ENCODE measurements around the gene KLK6. TPM values are rescaled to one million over a fixed set of nuclear protein-coding genes. Genes with fewer than 3 reads are reported as not detected.

KLK6 gene
- total and polyA plus RNA-seq, 5 donors from 2014 or later: not detected

DNA sequence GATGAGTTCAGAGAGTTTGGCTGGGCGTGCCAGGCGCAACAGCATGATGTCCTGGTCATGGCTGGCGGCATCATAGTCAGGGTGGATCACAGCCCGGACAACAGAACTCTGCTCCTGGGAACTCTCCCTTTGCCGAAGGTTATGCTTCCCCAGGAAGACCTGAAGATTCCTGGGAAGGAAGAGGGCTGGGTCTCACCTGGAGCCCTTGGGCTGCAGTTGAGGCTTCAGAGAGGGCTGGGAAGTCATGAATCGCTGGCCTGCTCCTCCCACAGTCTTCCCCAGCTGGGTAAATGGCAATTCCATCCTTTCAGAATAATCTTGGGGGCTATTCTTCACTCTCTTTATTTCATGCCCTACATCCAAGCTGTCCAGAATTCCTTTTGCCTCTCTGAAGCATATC lies 6.0 kb downstream of the KLK6 start:
- Histone ChIP-seq H3K4me1 (ENCODE audit: control insufficient read depth, insufficient read depth, low read length, poor library complexity, severe bottlenecking) (no peaks in the 10 kb centered on the region), H3K27ac (ENCODE audit: insufficient read depth, low read length, poor library complexity, severe bottlenecking) (no peak overlapping the region), H3K36me3 (ENCODE audit: control insufficient read depth, insufficient read depth, low read length) (no peaks in the 10 kb centered on the region), H3K4me3 (ENCODE audit: low read depth, low read length) (no peak overlapping the region), H3K27me3 (ENCODE audit: control insufficient read depth, insufficient read depth, low read length) (no peaks in the 10 kb centered on the region), H3K9me3 (ENCODE audit: control insufficient read depth in 2 of 2, low read length in 2 of 2) (no peaks in the 10 kb centered on the region)
- H3K4me3 Mint-ChIP-seq: no peak overlapping the region
- no peaks in the 10 kb centered on the region for H3K27me3 Mint-ChIP-seq
- H3K4me1 Mint-ChIP-seq: no peaks in the 10 kb centered on the region
- no peak overlapping the region for H3K27ac Mint-ChIP-seq
- DNase-seq (no peak), ATAC-seq (ENCODE audit: low read depth in 2 of 2) (no peak)
- no peaks in the 10 kb centered on the region for H3K36me3 Mint-ChIP-seq
- H3K9me3 Mint-ChIP-seq: peaks cover 0 to 16% (median 3%) of the 10 kb centered on the region in 7 donors

DNA sequence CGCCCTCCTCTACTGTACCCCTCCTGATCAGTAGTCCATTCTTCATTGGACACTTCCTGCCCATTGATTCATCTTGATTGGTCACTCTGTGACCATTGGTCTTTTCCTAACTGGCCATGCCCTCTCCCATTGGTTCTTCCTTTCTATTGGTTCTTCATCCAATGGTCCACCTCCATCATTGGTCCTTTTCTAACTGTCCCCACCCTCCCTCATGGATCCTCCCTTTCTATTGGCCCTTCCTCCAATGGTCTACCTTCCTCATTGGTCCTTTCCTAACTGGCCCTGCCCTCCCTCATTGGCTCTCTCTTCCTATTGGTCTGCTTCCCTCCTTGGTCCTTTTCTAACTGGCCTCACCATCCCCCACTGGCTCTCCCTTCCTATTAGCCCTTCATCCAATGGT lies 7.1 kb downstream of the KLK6 start:
- Mint-ChIP-seq H3K27ac (no peak overlapping the region), H3K36me3 (no peaks in the 10 kb centered on the region), H3K4me3 (no peak overlapping the region), H3K9me3 (peaks cover 0 to 16% (median 3%) of the 10 kb centered on the region in 7 donors), H3K4me1 (no peaks in the 10 kb centered on the region), H3K27me3 (peaks cover 4% of the 10 kb centered on the region)
- Histone ChIP-seq H3K9me3 (ENCODE audit: control insufficient read depth in 2 of 2, low read length in 2 of 2) (no peaks in the 10 kb centered on the region), H3K27ac (ENCODE audit: insufficient read depth, low read length, poor library complexity, severe bottlenecking) (no peak overlapping the region), H3K4me3 (ENCODE audit: low read depth, low read length) (no peak overlapping the region), H3K36me3 (ENCODE audit: control insufficient read depth, insufficient read depth, low read length) (no peaks in the 10 kb centered on the region), H3K4me1 (ENCODE audit: control insufficient read depth, insufficient read depth, low read length, poor library complexity, severe bottlenecking) (no peaks in the 10 kb centered on the region), H3K27me3 (ENCODE audit: control insufficient read depth, insufficient read depth, low read length) (no peaks in the 10 kb centered on the region)
- DNase-seq: no peak
- no peak for ATAC-seq (ENCODE audit: low read depth in 2 of 2)

DNA sequence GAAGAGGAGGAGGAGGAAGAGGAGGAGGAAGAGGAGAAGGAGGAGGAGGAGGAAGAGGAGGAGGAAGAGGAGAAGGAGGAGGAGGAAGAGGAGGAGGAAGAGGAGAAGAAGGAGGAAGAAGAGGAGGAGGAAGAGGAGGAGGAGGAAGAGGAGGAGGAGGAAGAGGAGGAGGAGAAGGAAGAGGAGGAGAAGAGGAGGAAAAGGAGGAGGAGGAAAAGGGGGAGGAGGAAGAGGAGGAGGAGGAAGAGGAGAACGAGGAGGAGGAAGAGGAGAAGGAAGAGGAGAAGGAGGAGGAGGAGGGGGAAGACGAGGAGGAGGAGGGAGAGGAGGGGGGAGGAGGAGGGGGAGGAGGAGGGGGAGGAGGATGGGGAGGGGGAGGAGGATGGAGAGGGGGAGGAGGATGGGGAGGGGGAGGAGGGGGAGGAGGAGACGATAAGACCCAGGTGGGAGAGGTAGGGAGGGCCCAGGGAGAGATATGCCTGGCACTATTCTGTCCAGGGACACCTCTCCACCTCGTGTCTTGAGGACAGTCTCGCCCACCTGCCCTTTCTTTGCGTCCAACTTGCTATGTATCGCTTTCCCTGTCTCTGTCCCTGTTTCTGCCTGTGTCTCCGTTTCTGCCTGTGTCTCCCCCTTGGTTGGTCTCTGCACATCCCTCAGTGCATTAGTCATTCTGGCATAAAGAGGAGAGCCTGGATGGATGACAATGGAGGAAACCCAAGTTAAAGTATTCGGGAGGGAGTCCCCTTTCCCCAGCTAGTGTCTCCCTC lies 9.5 kb downstream of the KLK6 start:
- H3K4me3 ChIP-seq (ENCODE audit: low read depth, low read length): no peak overlapping the region
- Mint-ChIP-seq H3K27me3 (peaks cover 5% of the 10 kb centered on the region), H3K9me3 (peaks cover 0 to 16% (median 3%) of the 10 kb centered on the region in 7 donors), H3K27ac (peak overlapping the region in 1 of 3 donors; percentile 89), H3K4me3 (no peak overlapping the region), H3K4me1 (no peaks in the 10 kb centered on the region), H3K36me3 (no peaks in the 10 kb centered on the region)
- no peak for DNase-seq
- no peaks in the 10 kb centered on the region for H3K36me3 ChIP-seq (ENCODE audit: control insufficient read depth, insufficient read depth, low read length)
- H3K9me3 ChIP-seq (ENCODE audit: control insufficient read depth in 2 of 2, low read length in 2 of 2): no peaks in the 10 kb centered on the region
- H3K27me3 ChIP-seq (ENCODE audit: control insufficient read depth, insufficient read depth, low read length): no peaks in the 10 kb centered on the region
- H3K4me1 ChIP-seq (ENCODE audit: control insufficient read depth, insufficient read depth, low read length, poor library complexity, severe bottlenecking): no peaks in the 10 kb centered on the region
- no peak for ATAC-seq (ENCODE audit: low read depth in 2 of 2)
- H3K27ac ChIP-seq (ENCODE audit: insufficient read depth, low read length, poor library complexity, severe bottlenecking): no peak overlapping the region

DNA sequence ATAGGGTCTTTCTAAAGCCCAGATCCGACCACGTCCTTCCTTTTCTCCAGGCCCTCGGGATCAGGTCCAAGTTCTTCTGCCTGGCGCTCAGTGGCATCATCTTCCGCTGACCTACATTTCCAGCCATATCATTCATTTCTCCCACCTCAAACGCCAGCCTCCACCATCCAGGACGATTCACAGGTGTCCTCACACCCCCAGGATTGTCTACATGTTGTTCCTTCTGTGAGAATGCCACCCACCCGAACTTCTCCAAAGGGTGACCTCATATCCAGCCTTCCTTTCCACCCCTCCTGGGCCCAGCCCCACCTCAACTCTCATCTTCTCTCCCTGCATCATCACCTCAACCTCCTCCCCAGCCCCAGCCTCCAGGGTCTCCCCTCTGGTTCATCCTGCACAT lies 11.8 kb downstream of the KLK6 start:
- peaks cover 0 to 11% (median 5%) of the 10 kb centered on the region in 7 donors for H3K9me3 Mint-ChIP-seq
- peaks cover 5% of the 10 kb centered on the region for H3K27me3 Mint-ChIP-seq
- Histone ChIP-seq H3K27ac (ENCODE audit: insufficient read depth, low read length, poor library complexity, severe bottlenecking) (no peak overlapping the region), H3K36me3 (ENCODE audit: control insufficient read depth, insufficient read depth, low read length) (no peaks in the 10 kb centered on the region), H3K4me1 (ENCODE audit: control insufficient read depth, insufficient read depth, low read length, poor library complexity, severe bottlenecking) (no peaks in the 10 kb centered on the region), H3K4me3 (ENCODE audit: low read depth, low read length) (no peak overlapping the region), H3K9me3 (ENCODE audit: control insufficient read depth in 2 of 2, low read length in 2 of 2) (no peaks in the 10 kb centered on the region), H3K27me3 (ENCODE audit: control insufficient read depth, insufficient read depth, low read length) (no peaks in the 10 kb centered on the region)
- no peak for ATAC-seq (ENCODE audit: low read depth in 2 of 2)
- no peaks in the 10 kb centered on the region for H3K36me3 Mint-ChIP-seq
- no peak overlapping the region for H3K27ac Mint-ChIP-seq
- H3K4me3 Mint-ChIP-seq: no peak overlapping the region
- H3K4me1 Mint-ChIP-seq: no peaks in the 10 kb centered on the region
- DNase-seq: no peak

DNA sequence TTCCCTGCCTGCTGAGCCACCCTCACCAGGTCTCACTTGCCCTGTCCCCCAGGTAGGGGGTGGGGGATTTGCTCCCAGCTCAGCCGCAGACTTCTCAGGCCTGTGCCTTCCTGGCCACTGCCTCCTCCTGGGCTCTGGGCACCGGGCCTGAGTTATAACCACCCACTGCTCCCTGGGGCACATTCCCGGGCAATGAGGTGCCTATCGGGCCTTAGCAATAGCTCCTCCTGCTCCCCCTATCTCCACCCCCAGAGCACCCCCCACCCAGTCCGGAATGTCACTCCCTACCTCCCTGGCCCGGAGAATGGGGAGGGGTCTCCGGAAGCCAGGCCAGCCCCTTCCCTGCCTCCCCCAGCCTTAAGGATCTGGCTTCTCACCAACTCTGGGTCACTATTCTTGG lies 16.5 kb downstream of the KLK6 start, which contains the start of gene KLK5:
TSS of gene KLK5 (minus strand) at position 129 of the 400 bp plus-strand sequence. CDS start 381 bp downstream, outside the sequence.
- DNase-seq: no peak
- H3K4me1 ChIP-seq (ENCODE audit: control insufficient read depth, insufficient read depth, low read length, poor library complexity, severe bottlenecking): no peaks in the 10 kb centered on the region
- H3K27me3 ChIP-seq (ENCODE audit: control insufficient read depth, insufficient read depth, low read length): no peaks in the 10 kb centered on the region
- no peaks in the 10 kb centered on the region for H3K9me3 ChIP-seq (ENCODE audit: control insufficient read depth in 2 of 2, low read length in 2 of 2)
- no peak within 1 kb of the TSS for H3K27ac ChIP-seq (ENCODE audit: insufficient read depth, low read length, poor library complexity, severe bottlenecking)
- Mint-ChIP-seq H3K4me3 (no peak within 1 kb of the TSS), H3K4me1 (no peaks in the 10 kb centered on the region), H3K36me3 (no peaks in the 10 kb centered on the region), H3K27ac (no peak within 1 kb of the TSS), H3K27me3 (peaks cover 8% of the 10 kb centered on the region), H3K9me3 (peaks cover 0 to 5% (median 0%) of the 10 kb centered on the region in 7 donors)
- ATAC-seq (ENCODE audit: low read depth in 2 of 2): no peak
- H3K36me3 ChIP-seq (ENCODE audit: control insufficient read depth, insufficient read depth, low read length): no peaks in the 10 kb centered on the region
- H3K4me3 ChIP-seq (ENCODE audit: low read depth, low read length): no peak within 1 kb of the TSS

DNA sequence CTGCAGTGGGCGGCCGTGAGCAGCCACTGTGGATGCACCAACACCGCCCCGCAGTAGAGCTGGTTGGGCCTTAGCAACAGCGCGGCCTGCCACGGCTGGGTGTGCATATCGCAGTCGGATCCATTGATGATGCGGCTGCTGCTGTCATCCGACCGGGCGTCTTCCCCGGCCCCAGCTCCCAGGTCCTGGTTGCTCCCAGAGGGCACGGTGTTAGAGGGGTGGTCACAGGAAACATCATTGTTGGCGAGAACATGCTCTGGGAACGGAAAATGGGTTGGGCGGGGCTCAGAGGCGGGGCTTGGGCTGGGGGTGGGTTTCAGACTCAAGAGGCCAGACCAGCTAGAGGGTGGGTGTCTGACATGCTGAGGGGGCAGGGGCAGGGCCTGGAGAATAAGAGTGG lies 19.5 kb downstream of the KLK6 start:
- H3K36me3 Mint-ChIP-seq: no peaks in the 10 kb centered on the region
- no peak overlapping the region for H3K4me3 Mint-ChIP-seq
- Histone ChIP-seq H3K27me3 (ENCODE audit: control insufficient read depth, insufficient read depth, low read length) (no peaks in the 10 kb centered on the region), H3K4me3 (ENCODE audit: low read depth, low read length) (no peak overlapping the region), H3K9me3 (ENCODE audit: control insufficient read depth in 2 of 2, low read length in 2 of 2) (no peaks in the 10 kb centered on the region), H3K4me1 (ENCODE audit: control insufficient read depth, insufficient read depth, low read length, poor library complexity, severe bottlenecking) (no peaks in the 10 kb centered on the region), H3K36me3 (ENCODE audit: control insufficient read depth, insufficient read depth, low read length) (no peaks in the 10 kb centered on the region), H3K27ac (ENCODE audit: insufficient read depth, low read length, poor library complexity, severe bottlenecking) (no peak overlapping the region)
- H3K27ac Mint-ChIP-seq: no peak overlapping the region
- no peaks in the 10 kb centered on the region for H3K4me1 Mint-ChIP-seq
- ATAC-seq (ENCODE audit: low read depth in 2 of 2): no peak
- DNase-seq: no peak
- H3K9me3 Mint-ChIP-seq: peaks cover 0 to 5% (median 0%) of the 10 kb centered on the region in 7 donors
- peaks cover 4% of the 10 kb centered on the region for H3K27me3 Mint-ChIP-seq

DNA sequence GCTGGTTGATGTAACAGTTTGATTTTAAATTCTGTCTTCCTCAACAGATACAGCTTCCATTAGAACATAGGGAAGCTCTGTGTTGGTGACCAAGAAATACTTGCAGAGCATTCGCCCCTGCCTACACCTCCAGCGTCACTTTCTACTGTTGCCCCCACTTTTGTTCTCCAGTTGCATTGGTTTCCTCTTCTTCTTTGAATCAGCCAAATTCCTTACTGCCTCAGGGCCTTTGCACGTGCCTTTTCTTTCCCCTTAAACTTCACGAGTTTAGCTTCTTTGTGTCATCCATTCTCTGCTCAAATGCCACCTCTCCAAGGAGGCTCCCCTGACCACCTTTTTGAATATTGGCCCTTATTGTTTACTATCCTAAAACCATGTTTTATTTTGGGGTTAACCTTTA lies 22.3 kb downstream of the KLK6 start:
- DNase-seq (no peak), ATAC-seq (ENCODE audit: low read depth in 2 of 2) (no peak)
- Histone ChIP-seq H3K4me1 (ENCODE audit: control insufficient read depth, insufficient read depth, low read length, poor library complexity, severe bottlenecking) (no peaks in the 10 kb centered on the region), H3K36me3 (ENCODE audit: control insufficient read depth, insufficient read depth, low read length) (no peaks in the 10 kb centered on the region), H3K27ac (ENCODE audit: insufficient read depth, low read length, poor library complexity, severe bottlenecking) (no peak overlapping the region), H3K4me3 (ENCODE audit: low read depth, low read length) (no peak overlapping the region), H3K9me3 (ENCODE audit: control insufficient read depth in 2 of 2, low read length in 2 of 2) (no peaks in the 10 kb centered on the region), H3K27me3 (ENCODE audit: control insufficient read depth, insufficient read depth, low read length) (no peaks in the 10 kb centered on the region)
- Mint-ChIP-seq H3K4me3 (no peak overlapping the region), H3K27me3 (peaks cover 9% of the 10 kb centered on the region), H3K36me3 (no peaks in the 10 kb centered on the region), H3K4me1 (no peaks in the 10 kb centered on the region), H3K27ac (no peak overlapping the region), H3K9me3 (peaks cover 0 to 9% (median 0%) of the 10 kb centered on the region in 7 donors)

DNA sequence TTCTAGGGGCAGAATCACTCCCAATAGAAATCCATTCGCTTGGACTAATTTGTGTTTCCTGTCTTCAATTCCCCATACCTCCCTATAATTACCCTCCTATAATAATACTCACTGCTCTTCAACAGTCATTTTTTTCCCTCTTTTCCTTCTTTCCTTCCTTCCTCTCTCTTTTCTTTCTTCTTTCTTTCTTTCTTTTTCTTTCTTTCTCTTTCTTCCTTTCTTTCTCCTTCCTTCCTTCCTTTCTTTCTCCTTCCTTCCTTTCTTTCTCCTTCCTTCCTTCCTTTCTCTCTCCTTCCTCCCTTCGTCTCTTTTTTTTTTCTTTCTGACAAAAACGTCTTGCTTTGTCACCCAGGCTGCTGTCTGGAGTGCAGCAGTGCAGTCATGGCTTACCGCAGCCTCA lies 24.6 kb downstream of the KLK6 start:
- H3K9me3 ChIP-seq (ENCODE audit: control insufficient read depth in 2 of 2, low read length in 2 of 2): no peaks in the 10 kb centered on the region
- Mint-ChIP-seq H3K4me3 (no peak overlapping the region), H3K4me1 (no peaks in the 10 kb centered on the region), H3K9me3 (peaks cover 0 to 10% (median 2%) of the 10 kb centered on the region in 7 donors), H3K27me3 (peaks cover 9% of the 10 kb centered on the region), H3K36me3 (peaks cover 3% of the 10 kb centered on the region), H3K27ac (peak overlapping the region in 1 of 3 donors; percentile 69)
- no peaks in the 10 kb centered on the region for H3K27me3 ChIP-seq (ENCODE audit: control insufficient read depth, insufficient read depth, low read length)
- no peak overlapping the region for H3K27ac ChIP-seq (ENCODE audit: insufficient read depth, low read length, poor library complexity, severe bottlenecking)
- ATAC-seq (ENCODE audit: low read depth in 2 of 2) (no peak), DNase-seq (no peak)
- H3K4me1 ChIP-seq (ENCODE audit: control insufficient read depth, insufficient read depth, low read length, poor library complexity, severe bottlenecking): no peaks in the 10 kb centered on the region
- H3K4me3 ChIP-seq (ENCODE audit: low read depth, low read length): no peak overlapping the region
- H3K36me3 ChIP-seq (ENCODE audit: control insufficient read depth, insufficient read depth, low read length): no peaks in the 10 kb centered on the region
